HG03095 (cell line): ENCODE measurements around the gene ARHGAP42.
"Not testable (repeated sequence)": the region's sequence is repeated elsewhere in the genome, so short reads cannot be mapped to it uniquely, and the experiment has no call there.

Experiments
- ATAC-seq: cut with Tn5 transposase; IDR thresholded peaks from one replicate; pipeline ENCODE4 v1.9.1; 2021; ENCODE audit warnings: moderate library complexity; ENCODE audit not compliant: unreplicated experiment

Gene ARHGAP42

GRCh38 chr11:100719809-100720221 lies 32.7 kb downstream of the ARHGAP42 start:
- ATAC-seq = no peak

GRCh38 chr11:100726680-100727079 lies 39.6 kb downstream of the ARHGAP42 start:
- ATAC-seq = no peak

DNA sequence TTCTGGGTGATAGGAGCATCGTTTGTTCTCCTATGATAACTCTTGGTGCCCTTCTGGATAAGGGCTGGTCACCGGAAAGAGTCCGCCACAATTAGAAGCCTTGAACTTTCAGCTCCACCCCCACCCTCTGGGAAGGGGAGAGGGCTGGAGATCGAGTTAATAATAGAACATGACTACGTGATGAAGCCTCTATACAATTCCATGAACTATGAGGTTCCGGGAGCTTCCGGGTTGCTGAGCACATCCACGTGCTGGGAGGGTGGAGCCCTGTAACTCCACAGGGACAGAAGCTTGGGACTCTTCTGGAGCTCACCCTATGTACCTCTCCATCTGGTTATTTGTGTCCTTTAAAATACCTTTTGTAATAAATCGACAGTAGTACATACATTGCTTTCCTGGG lies 40.3 kb downstream of the ARHGAP42 start:
- ATAC-seq = no peak

- ATAC-seq = no peak
Observed at GRCh38 chr11:100730266-100730665, 43.2 kb downstream of the ARHGAP42 start.

- ATAC-seq = no peak
Observed at GRCh38 chr11:100731471-100731870, 44.4 kb downstream of the ARHGAP42 start.

DNA sequence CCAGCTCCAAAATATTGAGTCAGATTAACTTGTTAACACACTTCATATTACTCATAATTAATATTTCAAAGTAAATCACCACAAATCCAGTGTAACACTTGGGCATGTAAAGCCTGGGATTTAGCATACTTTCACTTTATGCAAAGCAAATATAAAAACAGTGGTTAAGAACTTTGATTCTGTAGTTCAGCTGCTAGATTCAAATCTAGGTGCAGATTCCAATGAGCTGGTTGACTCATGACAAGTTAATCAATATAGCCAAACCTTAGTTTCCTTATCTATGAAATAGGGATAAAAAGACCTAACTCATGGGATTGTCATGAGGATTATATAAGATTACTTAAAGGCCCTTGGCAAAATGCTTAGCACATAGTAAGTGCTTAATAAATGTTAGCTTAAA lies 45.9 kb downstream of the ARHGAP42 start:
- no peak for ATAC-seq

DNA sequence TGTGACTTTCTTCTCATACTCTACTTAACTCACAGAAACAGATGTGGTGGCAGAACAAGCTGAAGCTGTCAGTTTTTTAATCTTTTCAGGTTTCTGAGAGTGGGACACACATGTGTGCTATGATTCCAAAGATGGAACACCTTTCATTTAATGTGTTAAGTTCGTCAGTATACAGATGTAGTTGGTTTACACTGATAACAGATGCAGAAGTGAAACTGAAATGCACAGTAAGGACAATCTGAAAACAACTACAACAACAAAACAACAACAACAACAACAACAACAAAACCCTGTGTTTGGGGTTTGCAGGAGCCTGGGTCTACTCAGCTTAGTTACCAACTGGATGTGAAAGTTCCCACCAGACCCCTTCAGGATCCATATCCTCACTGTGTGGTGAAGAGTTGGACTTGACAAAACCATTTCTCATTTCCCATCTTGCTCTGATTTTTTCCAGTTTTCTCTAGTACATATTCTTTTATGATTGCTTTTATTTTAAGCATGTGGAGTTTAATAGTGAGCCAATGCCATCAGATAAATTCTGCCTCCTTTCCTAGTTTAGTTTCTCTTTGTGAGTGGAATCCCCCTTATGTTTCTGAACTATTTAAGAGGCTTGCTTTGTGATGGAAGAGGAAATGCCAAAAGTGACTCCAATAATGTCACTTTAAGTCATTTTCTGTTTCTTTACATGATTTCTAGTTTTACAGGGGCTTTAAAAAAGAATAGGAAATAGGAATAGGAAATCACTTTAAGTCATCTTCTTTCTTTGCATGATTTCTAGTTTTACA lies 47.8 kb downstream of the ARHGAP42 start:
- ATAC-seq = peak; percentile 52

DNA sequence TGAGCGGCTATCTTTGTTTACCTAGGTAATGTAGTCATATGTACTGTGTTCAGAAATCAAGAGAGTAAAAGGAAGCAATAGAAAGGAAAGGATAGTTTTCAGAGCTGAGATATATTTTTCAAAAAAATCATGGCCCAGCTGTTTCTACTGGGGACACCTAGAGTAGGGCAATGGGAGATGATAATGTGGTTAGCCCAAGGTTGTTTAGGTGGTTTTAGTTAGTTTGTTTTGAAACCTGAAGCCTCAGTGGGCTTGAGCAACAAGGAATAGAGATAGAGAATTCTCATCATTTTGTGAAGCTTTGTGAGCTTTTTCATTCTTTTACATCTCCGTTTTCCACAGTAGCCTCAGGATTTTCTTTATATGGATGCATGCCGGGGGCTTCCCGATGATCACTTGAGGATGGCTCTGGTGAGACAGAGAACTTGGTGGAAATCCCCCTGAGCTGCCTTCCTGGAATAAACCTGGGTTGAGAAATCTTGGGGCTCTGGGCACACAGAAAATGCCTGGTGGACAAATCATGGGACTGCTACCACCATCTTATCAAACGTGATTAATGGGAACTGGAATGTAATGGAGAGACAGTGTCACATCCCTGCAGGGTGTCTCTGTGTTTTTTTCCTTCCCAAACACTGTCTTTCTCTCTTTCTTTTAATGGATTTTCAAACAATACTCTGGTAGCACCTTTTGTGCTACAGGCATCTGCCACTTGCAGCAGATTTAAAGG lies 49.0 kb downstream of the ARHGAP42 start:
- ATAC-seq = no peak

DNA sequence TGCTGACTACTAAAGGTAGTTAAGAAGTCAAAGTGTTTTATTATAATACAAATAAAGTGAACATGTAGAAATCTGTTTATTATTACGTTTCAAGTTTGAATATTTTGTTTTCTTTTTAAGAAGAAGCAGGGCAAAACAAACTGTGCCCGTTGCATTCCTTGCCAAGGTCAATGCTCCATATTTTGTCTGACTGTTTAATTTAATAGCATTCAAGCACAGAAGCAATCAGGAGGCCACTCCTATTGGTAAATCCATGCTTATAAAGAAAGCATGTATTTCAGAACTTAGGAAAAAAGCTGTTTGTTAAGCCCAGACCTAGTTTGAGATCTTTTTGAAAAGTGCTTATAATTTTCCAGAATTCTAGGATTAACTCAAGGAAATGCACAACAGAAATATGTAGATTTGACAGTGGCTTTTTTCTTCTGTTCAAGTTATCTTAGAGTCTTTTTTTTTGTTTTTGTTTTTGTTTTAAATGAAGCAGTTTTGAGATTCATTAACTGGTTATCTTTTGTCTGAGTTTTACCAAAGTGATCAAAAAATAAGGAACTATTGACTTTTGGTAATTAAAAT lies 51.7 kb downstream of the ARHGAP42 start:
- ATAC-seq = no peak

GRCh38 chr11:100739666-100740065 lies 52.6 kb downstream of the ARHGAP42 start:
- no peak for ATAC-seq

- no peak for ATAC-seq
Observed at GRCh38 chr11:100740440-100740839, 53.4 kb downstream of the ARHGAP42 start.

DNA sequence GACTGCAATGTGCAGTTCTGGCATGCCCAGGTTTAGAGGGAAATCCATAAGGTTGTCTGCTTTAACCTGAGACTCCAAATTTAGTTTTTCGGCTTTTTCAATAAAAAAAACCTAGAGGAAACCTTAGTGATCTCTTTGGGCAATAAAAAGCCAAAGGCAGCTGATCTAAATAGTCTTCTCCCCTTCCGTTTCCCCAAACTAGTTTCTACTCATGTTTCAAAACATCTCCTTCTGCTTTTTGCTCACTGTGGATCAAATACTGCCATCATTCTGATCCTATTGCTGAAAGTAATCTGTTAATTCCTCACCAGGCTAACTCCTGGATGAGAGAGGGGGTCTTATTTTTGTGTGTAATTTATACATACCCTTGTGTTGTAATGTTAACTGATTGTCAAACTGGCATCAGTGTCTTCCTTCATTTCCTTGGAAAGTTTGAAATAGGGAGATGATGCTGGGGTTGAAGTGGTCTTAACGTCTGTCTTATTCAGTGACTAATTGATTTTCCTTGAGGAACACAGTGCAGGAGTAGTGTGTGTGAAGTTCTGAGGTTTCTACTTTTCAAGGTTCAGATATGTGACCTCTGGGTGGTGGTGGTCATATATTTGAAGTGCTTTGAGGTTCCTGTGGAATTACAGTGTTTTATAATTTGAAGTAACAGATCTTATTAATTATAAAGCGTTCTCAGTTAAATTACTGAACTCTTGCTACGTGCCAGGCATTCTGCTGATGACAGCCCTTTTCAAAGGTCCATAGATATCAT lies 55.0 kb downstream of the ARHGAP42 start:
- ATAC-seq = no peak

- ATAC-seq = no peak
Observed at GRCh38 chr11:100746448-100746847, 59.4 kb downstream of the ARHGAP42 start.

DNA sequence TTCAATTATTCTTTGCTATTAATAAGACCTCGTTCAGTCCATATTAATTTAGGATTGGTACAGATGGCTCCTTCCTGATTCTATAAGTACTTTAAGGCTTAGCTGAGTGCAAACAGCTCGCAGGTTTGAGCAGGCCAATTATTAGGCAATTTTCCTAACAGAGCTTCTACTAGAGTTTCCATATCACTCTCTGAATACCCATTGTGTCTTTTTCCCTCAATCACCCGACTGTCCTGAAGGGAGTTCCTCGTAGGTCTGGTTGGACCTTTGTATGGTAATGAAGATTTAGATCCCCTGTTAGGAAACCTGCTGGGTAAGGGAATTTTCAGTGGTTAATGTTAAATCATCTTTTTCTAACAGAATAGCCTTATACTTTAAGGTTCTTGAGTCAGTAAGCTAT lies 61.1 kb downstream of the ARHGAP42 start:
- ATAC-seq = no peak

GRCh38 chr11:100749887-100750565 lies 62.9 kb downstream of the ARHGAP42 start:
- ATAC-seq = not testable (repeated sequence)

- ATAC-seq = not testable (repeated sequence)
Observed at GRCh38 chr11:100750566-100750891, 63.4 kb downstream of the ARHGAP42 start.

- no peak for ATAC-seq
Observed at GRCh38 chr11:100752371-100753171, 65.5 kb downstream of the ARHGAP42 start.

GRCh38 chr11:100753172-100753543 lies 66.1 kb downstream of the ARHGAP42 start:
- ATAC-seq = no peak

GRCh38 chr11:100753571-100753970 lies 66.5 kb downstream of the ARHGAP42 start:
- no peak for ATAC-seq

- ATAC-seq = no peak
Observed at GRCh38 chr11:100756559-100756958, 69.5 kb downstream of the ARHGAP42 start.
